IMR-90 (cell line): Measurements from ENCODE around the gene CTPS1. TPM values are rescaled to one million over a fixed set of nuclear protein-coding genes. Genes with fewer than 3 reads are reported as not detected.

ENCODE experiments used
- ATAC-seq: fragments of 200-7000 bp; cut with Tn5 transposase; 2 replicates; pipeline ENCODE4 v1.9.1; 2020; ENCODE audit warnings: low read depth, mild to moderate bottlenecking, moderate library complexity
- BruUV-seq: library from RNA; stranded (reverse); fragments of 400-500 nt; replicated peaks from 2 replicates; lab custom pipeline; 2021; lab: Mats Ljungman, UMichigan
- CTCF ChIA-PET: fragments of 300-600 bp; formaldehyde crosslinking; extraction: SDS; loops from one replicate; lab custom pipeline; 2021; ENCODE audit warnings: antibody characterized with exemption; lab: Yijun Ruan, JAX
- POLR2A ChIA-PET: fragments of 300-600 bp; sonication (Branson Sonifier 250); formaldehyde crosslinking; loops from one replicate; lab custom pipeline; 2022; ENCODE audit warnings: antibody characterized with exemption; ENCODE audit not compliant: unreplicated experiment; lab: Charles Lee
- DNase-seq: peaks from one replicate; pipeline ENCODE4 v3.0.0; 2013
- H2AFZ ChIP-seq: replicated peaks from 2 replicates; pipeline ENCODE3; 2013; ENCODE audit warnings: low read length, mild to moderate bottlenecking; ENCODE audit not compliant: poor library complexity
- H2AK5ac ChIP-seq: 2 replicates; pipeline ENCODE4 v1.6.1; 2013; ENCODE audit warnings: low read depth, low read length, inconsistent platforms
- H2AK9ac ChIP-seq: replicated peaks from 2 replicates; pipeline ENCODE3; 2013; ENCODE audit warnings: mild to moderate bottlenecking, low read depth, low read length, moderate library complexity; ENCODE audit not compliant: poor library complexity
- H2BK120ac ChIP-seq: 2 replicates; pipeline ENCODE4 v1.6.1; 2013; ENCODE audit warnings: low read depth, low read length, inconsistent platforms
- H2BK15ac ChIP-seq: 3 replicates; pipeline ENCODE4 v1.6.1; 2013; ENCODE audit warnings: low read depth, low read length, inconsistent platforms
- H2BK20ac ChIP-seq: 2 replicates; pipeline ENCODE4 v1.6.1; 2013; ENCODE audit warnings: low read depth, mild to moderate bottlenecking, inconsistent platforms, low read length, moderate library complexity
- H2BK5ac ChIP-seq: 2 replicates; pipeline ENCODE4 v1.6.1; 2013; ENCODE audit warnings: mild to moderate bottlenecking, low read depth, low read length, inconsistent platforms; ENCODE audit not compliant: poor library complexity, severe bottlenecking
- H3K14ac ChIP-seq: replicated peaks from 2 replicates; pipeline ENCODE4 v1.6.1; 2013; ENCODE audit warnings: low read depth, low read length, inconsistent platforms
- H3K18ac ChIP-seq: 2 replicates; pipeline ENCODE4 v1.6.1; 2013; ENCODE audit warnings: low read depth, low read length, control low read depth
- H3K23ac ChIP-seq: 2 replicates; pipeline ENCODE4 v1.6.1; 2013; ENCODE audit warnings: low read depth, low read length, inconsistent platforms
- H3K27ac ChIP-seq: 2 replicates; pipeline ENCODE4 v1.5.1; 2013; ENCODE audit warnings: mild to moderate bottlenecking, control low read depth, low read length; ENCODE audit not compliant: insufficient read depth
- H3K27me3 ChIP-seq: 2 replicates; pipeline ENCODE4 v1.6.1; 2013; ENCODE audit warnings: low read length; ENCODE audit not compliant: control insufficient read depth, insufficient read depth
- H3K36me3 ChIP-seq: 2 replicates; pipeline ENCODE4 v1.6.1; 2013; ENCODE audit warnings: low read length, mixed read lengths; ENCODE audit not compliant: control insufficient read depth, insufficient read depth
- H3K4ac ChIP-seq: 2 replicates; pipeline ENCODE4 v1.6.1; 2013; ENCODE audit warnings: low read depth, low read length, inconsistent platforms
- H3K4me1 ChIP-seq: 2 replicates; pipeline ENCODE4 v1.6.1; 2013; ENCODE audit warnings: low read length, mixed read lengths; ENCODE audit not compliant: control insufficient read depth, insufficient read depth
- H3K4me2 ChIP-seq: 2 replicates; pipeline ENCODE4 v1.6.1; 2013; ENCODE audit warnings: low read depth, mild to moderate bottlenecking, control low read depth, low read length, moderate library complexity
- H3K4me3 ChIP-seq: 2 replicates; pipeline ENCODE4 v1.5.1; 2013; ENCODE audit warnings: low read depth, mild to moderate bottlenecking, control low read depth, low read length, moderate library complexity; ENCODE audit not compliant: insufficient read depth
- H3K56ac ChIP-seq: 2 replicates; pipeline ENCODE4 v1.6.1; 2013; ENCODE audit warnings: low read length, inconsistent platforms; ENCODE audit not compliant: insufficient read depth; ENCODE audit errors: extremely low read depth
- H3K79me1 ChIP-seq, 2 experiments: 2 replicates each; pipeline ENCODE4 v1.6.1; 2013; ENCODE audit warnings: low read length in 2 of 2, inconsistent platforms in 1 of 2, low read depth in 1 of 2
- H3K9ac ChIP-seq: 2 replicates; pipeline ENCODE4 v1.6.1; 2013; ENCODE audit warnings: low read depth, low read length, control low read depth
- H3K9me1 ChIP-seq: 2 replicates; pipeline ENCODE4 v1.6.1; 2013; ENCODE audit warnings: low read length, inconsistent platforms; ENCODE audit not compliant: insufficient read depth
- H3K9me3 ChIP-seq: 2 replicates; pipeline ENCODE4 v1.6.1; 2013; ENCODE audit warnings: low read length; ENCODE audit not compliant: control insufficient read depth, insufficient read depth
- H4K20me1 ChIP-seq: 2 replicates; pipeline ENCODE4 v1.6.1; 2013; ENCODE audit warnings: low read length, inconsistent platforms; ENCODE audit not compliant: insufficient read depth
- H4K5ac ChIP-seq: 2 replicates; pipeline ENCODE4 v1.6.1; 2013; ENCODE audit warnings: mild to moderate bottlenecking, low read depth, low read length, control low read depth
- H4K8ac ChIP-seq, 2 experiments: 2 replicates each; pipeline ENCODE4 v1.6.1; 2013; ENCODE audit warnings: low read depth in 2 of 2, low read length in 2 of 2, control low read depth in 1 of 2, inconsistent platforms in 1 of 2
- H4K91ac ChIP-seq: 2 replicates; pipeline ENCODE4 v1.6.1; 2013; ENCODE audit warnings: low read depth, low read length, inconsistent platforms; ENCODE audit not compliant: insufficient read depth
- CEBPB ChIP-seq: IDR thresholded peaks from 2 replicates; pipeline ENCODE4 v1.6.1; 2012; ENCODE audit warnings: low read depth, low read length, improper control_type of control experiment
- FOS ChIP-seq: fragments of 150-350 bp; IDR thresholded peaks from 2 replicates; pipeline ENCODE4 v1.6.1; 2016; ENCODE audit warnings: low read depth, low read length
- whole genome bisulfite sequencing, 2 experiments: methylation state at CpG; one replicate each; pipeline versions ENCODE4 v1.1.5 to v1.1.7; 2013; ENCODE audit warnings: missing lambda C conversion rate in 2 of 2; ENCODE audit not compliant: insufficient read length in 1 of 2; ENCODE audit errors: extremely low coverage in 2 of 2; 5-methylcytosine and 5-hydroxymethylcytosine counted together
- dilution Hi-C: fragments of 300-500 bp; cut with HindIII; formaldehyde crosslinking; loops from one replicate; pipeline ENCODE4 v1.14.3; 2018; ENCODE audit warnings: low sequenced_read_pairs; ENCODE audit not compliant: unreplicated experiment
- in situ Hi-C: fragments of 300-500 bp; cut with MboI; formaldehyde crosslinking; loops from 3 replicates; pipeline ENCODE4 v1.14.3; 2019; ENCODE audit warnings: low sequenced_read_pairs, inconsistent platforms, mixed read lengths
- intact Hi-C: fragments of 100-400 bp; cut with micrococcal nuclease; formaldehyde crosslinking; loops from 2 replicates; pipeline ENCODE4 v1.10.0; 2022
- polyA plus RNA-seq, 3 experiments: library from polyadenylated mRNA; depleted of rRNA; stranded (reverse); fragments of >200 nt; gene quantifications; 2 replicates each; pipeline ENCODE4 v1.2.3, GENCODE V29; 2012; ENCODE audit warnings: low replicate concordance in 1 of 3
- total RNA-seq: library from RNA; depleted of rRNA; stranded (reverse); fragments of >200 nt; gene quantifications from 2 replicates; pipeline ENCODE4 v1.2.3, GENCODE V29; 2012

CTPS1 gene
- total and polyA plus RNA-seq, 2 of the 4 experiments (the other 2 are of a cell fraction) = 40.4 to 41.0 TPM

DNA sequence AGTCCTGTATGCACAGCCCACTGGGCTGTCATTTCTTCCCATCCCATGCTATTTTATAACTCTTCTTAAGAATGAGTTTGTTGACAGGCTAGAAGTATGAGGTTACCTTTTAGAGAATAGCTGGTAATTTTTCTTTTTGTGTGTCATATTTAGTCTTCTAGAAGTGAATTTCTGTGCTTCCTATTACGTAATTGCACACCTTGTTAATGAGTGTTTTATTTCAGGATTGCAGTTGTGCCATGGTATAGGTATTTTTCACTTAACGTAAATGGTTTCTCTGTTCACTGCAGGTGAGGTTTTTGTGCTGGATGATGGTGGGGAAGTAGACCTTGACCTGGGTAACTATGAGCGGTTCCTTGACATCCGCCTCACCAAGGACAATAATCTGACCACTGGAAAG lies 5.0 kb downstream of the CTPS1 start:
- no peak overlapping the region for H3K27ac ChIP-seq
- H3K9ac ChIP-seq = no peak overlapping the region
- H3K56ac ChIP-seq = no peak overlapping the region
- no peak overlapping the region for H4K5ac ChIP-seq
- WGBS, 2 experiments = no CpG with 5 or more reads among the region's 4 CpGs
- H3K79me1 ChIP-seq = peaks cover 25 to 76% of the 10 kb centered on the region in 2 experiments
- H4K8ac ChIP-seq = no peak overlapping the region
- H2BK5ac ChIP-seq = no peak overlapping the region
- H3K23ac ChIP-seq = no peak overlapping the region
- ChIA-PET POLR2A (no interaction called here), CTCF (interaction anchor here (1.2 kb wide), 1 partner anchor 19 kb away, joined by 7 read pairs; no protein-coding TSS in a partner anchor)
- no peak overlapping the region for H2BK120ac ChIP-seq
- in situ Hi-C loops (no loop called here), intact Hi-C loops (no loop called here), dilution Hi-C loops (no loop called here)
- H2BK20ac ChIP-seq = no peak overlapping the region
- ATAC-seq (no peak), DNase-seq (no peak)
- no peak overlapping the region for H3K4ac ChIP-seq
- H3K36me3 ChIP-seq = peaks cover 29% of the 10 kb centered on the region
- no peaks in the 10 kb centered on the region for H3K27me3 ChIP-seq
- peaks cover 25% of the 10 kb centered on the region for H3K4me1 ChIP-seq
- no peak overlapping the region for H2AK9ac ChIP-seq
- H2AK5ac ChIP-seq = no peak overlapping the region
- peaks cover 39% of the 10 kb centered on the region for H4K20me1 ChIP-seq
- no peak overlapping the region for H3K18ac ChIP-seq
- peaks cover 12% of the 10 kb centered on the region for H3K9me1 ChIP-seq
- H3K14ac ChIP-seq = no peak overlapping the region
- H3K9me3 ChIP-seq = no peaks in the 10 kb centered on the region
- BruUV-seq = no TSS peak
- no peak overlapping the region for H4K91ac ChIP-seq
- no peak overlapping the region for H3K4me3 ChIP-seq
- TF ChIP-seq CEBPB (peak; percentile 72), FOS (no peak)
- H3K4me2 ChIP-seq = no peak overlapping the region
- no peak overlapping the region for H2AFZ ChIP-seq
- no peak overlapping the region for H2BK15ac ChIP-seq
